Measurements from ENCODE around the gene MIEF1.
A peak's percentile ranks its signal among the peaks of the same experiment; 100 is the strongest.

Gene MIEF1

GRCh38 chr22:39534092-39534506, 32.0 kb downstream of the MIEF1 start:
- no peak overlapping the region for H3K4me3 ChIP-seq (ENCODE audit: low read depth, low read length, poor library complexity, severe bottlenecking)
- H3K9me3 ChIP-seq (ENCODE audit: low read length) = no peaks in the 10 kb centered on the region
- H3K27me3 ChIP-seq (ENCODE audit: insufficient read depth, low read length) = no peaks in the 10 kb centered on the region
- no peak for TF ChIP-seq EZH2 (IDR thresholded peaks at IDR 0.05; ENCODE audit: borderline replicate concordance, low read length)
- peak; percentile 31; the same call in 1 of the 2 replicates for TF ChIP-seq CTCF (IDR thresholded peaks at IDR 0.05; ENCODE audit: low read length)
- H3F3A ChIP-seq (ENCODE audit: insufficient read depth, low read length) = no peaks in the 10 kb centered on the region
- H3K9ac ChIP-seq (ENCODE audit: low read length) = no peak overlapping the region; the same call in 1 of the 2 replicates
- peaks cover 27% of the 10 kb centered on the region for H3K36me3 ChIP-seq (ENCODE audit: insufficient read depth, low read length)
- peak overlapping the region; percentile 80 for H2AFZ ChIP-seq (ENCODE audit: low read length)
- no peaks in the 10 kb centered on the region for H3K9me2 ChIP-seq (ENCODE audit: low read depth, low read length)
- no peaks in the 10 kb centered on the region for H4K20me1 ChIP-seq (ENCODE audit: insufficient read depth, low read length)
- peaks cover 14% of the 10 kb centered on the region for H3K79me2 ChIP-seq (ENCODE audit: insufficient read depth, low read length)
- peak overlapping the region; percentile 33; the same call in 1 of the 2 replicates for H3K4me2 ChIP-seq (ENCODE audit: low read length)
- H3K4me1 ChIP-seq (ENCODE audit: insufficient read depth, low read length, severe bottlenecking) = peaks cover 51% of the 10 kb centered on the region
- peak overlapping the region; percentile 74 for H3K27ac ChIP-seq (ENCODE audit: low read depth, low read length, poor library complexity, severe bottlenecking)

- no peaks in the 10 kb centered on the region for H3F3A ChIP-seq (ENCODE audit: insufficient read depth, low read length)
- TF ChIP-seq CTCF (IDR thresholded peaks at IDR 0.05; ENCODE audit: low read length) = peak; percentile 88
- TF ChIP-seq EZH2 (IDR thresholded peaks at IDR 0.05; ENCODE audit: borderline replicate concordance, low read length) = no peak
- no peak overlapping the region for H3K27ac ChIP-seq (ENCODE audit: low read depth, low read length, poor library complexity, severe bottlenecking)
- H4K20me1 ChIP-seq (ENCODE audit: insufficient read depth, low read length) = no peaks in the 10 kb centered on the region
- H3K36me3 ChIP-seq (ENCODE audit: insufficient read depth, low read length) = peaks cover 22% of the 10 kb centered on the region
- H3K9me3 ChIP-seq (ENCODE audit: low read length) = no peaks in the 10 kb centered on the region
- H3K4me2 ChIP-seq (ENCODE audit: low read length) = peak overlapping the region; percentile 33
- peaks cover 14% of the 10 kb centered on the region for H3K79me2 ChIP-seq (ENCODE audit: insufficient read depth, low read length)
- H2AFZ ChIP-seq (ENCODE audit: low read length) = peak overlapping the region; percentile 80
- no peaks in the 10 kb centered on the region for H3K9me2 ChIP-seq (ENCODE audit: low read depth, low read length)
- H3K9ac ChIP-seq (ENCODE audit: low read length) = no peak overlapping the region; the same call in 1 of the 2 replicates
- H3K27me3 ChIP-seq (ENCODE audit: insufficient read depth, low read length) = no peaks in the 10 kb centered on the region
- peaks cover 45% of the 10 kb centered on the region for H3K4me1 ChIP-seq (ENCODE audit: insufficient read depth, low read length, severe bottlenecking)
- H3K4me3 ChIP-seq (ENCODE audit: low read depth, low read length, poor library complexity, severe bottlenecking) = no peak overlapping the region
Observed at GRCh38 chr22:39534591-39535356, 32.7 kb downstream of the MIEF1 start.

GRCh38 chr22:39535357-39535725, 33.3 kb downstream of the MIEF1 start:
- H4K20me1 ChIP-seq (ENCODE audit: insufficient read depth, low read length) = no peaks in the 10 kb centered on the region
- H3K27ac ChIP-seq (ENCODE audit: low read depth, low read length, poor library complexity, severe bottlenecking) = no peak overlapping the region
- peaks cover 14% of the 10 kb centered on the region for H3K79me2 ChIP-seq (ENCODE audit: insufficient read depth, low read length)
- no peak overlapping the region for H3K9ac ChIP-seq (ENCODE audit: low read length)
- no peak overlapping the region for H3K4me3 ChIP-seq (ENCODE audit: low read depth, low read length, poor library complexity, severe bottlenecking)
- H3K4me1 ChIP-seq (ENCODE audit: insufficient read depth, low read length, severe bottlenecking) = peaks cover 40% of the 10 kb centered on the region
- H3K4me2 ChIP-seq (ENCODE audit: low read length) = no peak overlapping the region
- no peak for TF ChIP-seq CTCF (IDR thresholded peaks at IDR 0.05; ENCODE audit: low read length)
- TF ChIP-seq EZH2 (IDR thresholded peaks at IDR 0.05; ENCODE audit: borderline replicate concordance, low read length) = no peak
- H2AFZ ChIP-seq (ENCODE audit: low read length) = no peak overlapping the region
- no peaks in the 10 kb centered on the region for H3F3A ChIP-seq (ENCODE audit: insufficient read depth, low read length)
- peaks cover 16% of the 10 kb centered on the region; the same call in 1 of the 2 replicates for H3K36me3 ChIP-seq (ENCODE audit: insufficient read depth, low read length)
- no peaks in the 10 kb centered on the region for H3K27me3 ChIP-seq (ENCODE audit: insufficient read depth, low read length)
- H3K9me2 ChIP-seq (ENCODE audit: low read depth, low read length) = no peaks in the 10 kb centered on the region
- H3K9me3 ChIP-seq (ENCODE audit: low read length) = no peaks in the 10 kb centered on the region

Measured in OCI-LY1 (cell line).